CD14-positive monocyte (primary cell): Measurements from ENCODE around the gene DGCR2. TPM values are rescaled to one million over a fixed set of nuclear protein-coding genes. Genes with fewer than 3 reads are reported as not detected.
"Not testable (repeated sequence)": the region's sequence is repeated elsewhere in the genome, so short reads cannot be mapped to it uniquely, and the experiment has no call there.

Experiments used
- DNase-seq, 3 donors: peaks; one replicate each; pipeline ENCODE4 v3.0.0-alpha.2; 2011 to 2022
- H2AFZ ChIP-seq: 2 replicates; pipeline ENCODE4 v1.6.0; 2012; ENCODE audit warnings: mild to moderate bottlenecking, low read depth, low read length, inconsistent platforms; ENCODE audit not compliant: insufficient read depth, poor library complexity, severe bottlenecking
- H3K27ac ChIP-seq, 2 donors: 1 replicate in 1 of 2; 2 replicates in 1 of 2; pipeline ENCODE4 v1.5.1; 2012 to 2013; ENCODE audit warnings: low read length in 2 of 2, control low read depth in 1 of 2, inconsistent platforms in 1 of 2, low read depth in 1 of 2, mild to moderate bottlenecking in 1 of 2
- H3K27me3 ChIP-seq, 2 donors: one replicate each; pipeline versions ENCODE4 v1.6.0 to v1.6.1; 2011 to 2013; ENCODE audit warnings: low read length in 2 of 2; ENCODE audit not compliant: control insufficient read depth in 2 of 2, insufficient read depth in 2 of 2
- H3K36me3 ChIP-seq, 2 donors: replicated peaks in 1 of 2; 1 replicate in 1 of 2; 2 replicates in 1 of 2; pipeline versions ENCODE4 v1.5.1 to v1.6.1; 2012 to 2013; ENCODE audit warnings: low read length in 2 of 2, control low read depth in 1 of 2, inconsistent platforms in 1 of 2, mild to moderate bottlenecking in 1 of 2; ENCODE audit not compliant: insufficient read depth in 2 of 2, control insufficient read depth in 1 of 2
- H3K4me1 ChIP-seq, 2 donors: 1 replicate in 1 of 2; 2 replicates in 1 of 2; pipeline versions ENCODE4 v1.5.1 to v1.6.1; 2012 to 2013; ENCODE audit warnings: low read length in 2 of 2, control low read depth in 1 of 2, inconsistent platforms in 1 of 2, mild to moderate bottlenecking in 1 of 2, moderate library complexity in 1 of 2; ENCODE audit not compliant: insufficient read depth in 2 of 2, control insufficient read depth in 1 of 2
- H3K4me2 ChIP-seq: replicated peaks from 2 replicates; pipeline ENCODE3; 2012; ENCODE audit warnings: low read length, moderate library complexity, mild to moderate bottlenecking; ENCODE audit not compliant: poor library complexity, severe bottlenecking; ENCODE audit errors: extremely low read depth
- H3K4me3 ChIP-seq, 3 experiments: fragments of 200-600 bp in 1 of 3; sonication (generic) in 1 of 3; replicated peaks in 1 of 3; 1 replicate in 2 of 3; 2 replicates in 1 of 3; pipeline ENCODE4 v1.5.1; 2011 to 2013; ENCODE audit warnings: low read length in 3 of 3, mild to moderate bottlenecking in 3 of 3, control low read depth in 2 of 3, low read depth in 2 of 3, inconsistent platforms in 1 of 3, moderate library complexity in 1 of 3
- H3K79me2 ChIP-seq: 2 replicates; pipeline ENCODE4 v1.6.0; 2012; ENCODE audit warnings: mild to moderate bottlenecking, control low read depth, inconsistent platforms, low read length, moderate library complexity; ENCODE audit not compliant: insufficient read depth
- H3K9ac ChIP-seq: 2 replicates; pipeline ENCODE4 v1.6.0; 2017; ENCODE audit warnings: low read length, mild to moderate bottlenecking; ENCODE audit not compliant: insufficient read depth, poor library complexity, severe bottlenecking
- H3K9me3 ChIP-seq, 2 donors: replicated peaks in 1 of 2; 1 replicate in 1 of 2; 2 replicates in 1 of 2; pipeline versions ENCODE4 v1.5.1 to v1.6.1; 2012 to 2013; ENCODE audit warnings: low read length in 2 of 2, control low read depth in 1 of 2; ENCODE audit not compliant: control insufficient read depth in 1 of 2, insufficient read depth in 1 of 2
- H4K20me1 ChIP-seq: 2 replicates; pipeline ENCODE4 v1.6.0; 2012; ENCODE audit warnings: mild to moderate bottlenecking, low read length, control low read depth, moderate library complexity; ENCODE audit not compliant: insufficient read depth
- H3K27ac Mint-ChIP-seq, 7 donors: one replicate each; pipeline ENCODE4 v1.8.0; 2020; ENCODE audit warnings: mild to moderate bottlenecking in 7 of 7, mixed read lengths in 7 of 7, moderate library complexity in 6 of 7, inconsistent platforms in 2 of 7
- H3K27me3 Mint-ChIP-seq, 3 donors: one replicate each; pipeline ENCODE4 v1.8.0; 2021 to 2022; ENCODE audit warnings: low read depth in 3 of 3, mild to moderate bottlenecking in 3 of 3, mixed read lengths in 3 of 3, moderate library complexity in 3 of 3, inconsistent platforms in 1 of 3
- H3K36me3 Mint-ChIP-seq, 2 donors: one replicate each; pipeline ENCODE4 v1.8.0; 2020; ENCODE audit warnings: mixed read lengths in 2 of 2, inconsistent platforms in 1 of 2, mild to moderate bottlenecking in 1 of 2
- H3K4me1 Mint-ChIP-seq: one replicate; pipeline ENCODE4 v1.8.0; 2020; ENCODE audit warnings: mild to moderate bottlenecking, mixed read lengths
- H3K4me3 Mint-ChIP-seq, 2 donors: one replicate each; pipeline ENCODE4 v1.8.0; 2020; ENCODE audit warnings: mild to moderate bottlenecking in 2 of 2, mixed read lengths in 2 of 2, moderate library complexity in 1 of 2
- H3K9me3 Mint-ChIP-seq, 7 donors: one replicate each; pipeline ENCODE4 v1.8.0; 2020 to 2022; ENCODE audit warnings: mixed read lengths in 7 of 7, mild to moderate bottlenecking in 6 of 7, moderate library complexity in 6 of 7, inconsistent platforms in 2 of 7
- WGBS: methylation state at CpG from one replicate; pipeline ENCODE4 v1.1.5; 2013; ENCODE audit warnings: missing lambda C conversion rate; ENCODE audit not compliant: insufficient coverage; 5-methylcytosine and 5-hydroxymethylcytosine counted together
- intact Hi-C, 2 donors: fragments of 100-400 bp; cut with micrococcal nuclease; formaldehyde crosslinking; loops; one replicate each; pipeline versions ENCODE4 v1.15.0 to v1.15.1; 2023
- polyA plus RNA-seq, 3 donors: library from polyadenylated mRNA; depleted of rRNA in 1 of 3; unstranded in 2 of 3; stranded (reverse) in 1 of 3; fragments of 300-500 nt in 2 of 3; fragments of >200 nt in 1 of 3; fragmentation: Illumina TruSeq in 2 of 3; gene quantifications; 1 replicate in 2 of 3; 2 replicates in 1 of 3; pipeline ENCODE4 v1.2.3, GENCODE V29; 2012 to 2021
- TF ChIP-seq, protein P1 (sequence below): fragments of 200-600 bp; IDR thresholded peaks from one replicate; pipeline ENCODE4 v1.8.0; 2022; ENCODE audit warnings: antibody characterized with exemption, mild to moderate bottlenecking

DGCR2 gene
- polyA plus RNA-seq, 3 donors, result 28.9 to 37.0 (median 36.2) TPM

DNA sequence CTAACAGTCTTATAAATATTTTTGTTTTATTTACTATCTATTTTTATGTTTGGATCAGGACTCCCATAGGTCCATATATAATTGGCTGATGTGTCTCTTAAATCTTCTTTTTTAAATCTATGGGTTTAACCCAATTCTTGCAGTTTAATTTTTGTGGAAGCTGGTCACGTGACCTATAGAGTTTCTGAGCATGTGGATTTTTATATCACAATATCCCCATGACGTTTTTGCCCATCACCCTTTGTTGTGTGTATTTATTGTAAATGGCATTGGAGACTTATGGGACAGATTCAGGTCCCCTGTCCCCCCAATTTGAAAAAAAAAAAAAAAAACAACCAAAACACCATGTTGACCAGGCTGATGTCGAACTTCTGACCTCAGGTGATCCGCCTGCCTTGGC, 107.3 kb downstream of the DGCR2 start:
- H3K4me1 Mint-ChIP-seq, result no peaks in the 10 kb centered on the region

GRCh38 chr22:19013881-19014598, 108.2 kb downstream of the DGCR2 start:
- 100% methylated on average over 7 of the region's 11 CpGs for WGBS
- H3K27me3 ChIP-seq, intact Hi-C loops, DNase-seq, H3K9me3 ChIP-seq, H3K4me1 Mint-ChIP-seq, H3K9me3 Mint-ChIP-seq, H3K4me3 Mint-ChIP-seq, H3K9ac ChIP-seq, H2AFZ ChIP-seq, H3K36me3 Mint-ChIP-seq, H3K4me2 ChIP-seq, H3K79me2 ChIP-seq, H4K20me1 ChIP-seq, H3K4me3 ChIP-seq, H3K27ac ChIP-seq, H3K27ac Mint-ChIP-seq, H3K36me3 ChIP-seq, H3K4me1 ChIP-seq: not testable (repeated sequence)
- H3K27me3 Mint-ChIP-seq, result peaks cover 6 to 13% (median 8%) of the 10 kb centered on the region in 3 donors

More for the DNA sequence above, 107.3 kb downstream of the DGCR2 start:
- no peak overlapping the region for H3K4me3 Mint-ChIP-seq
- no peak overlapping the region for H3K4me3 ChIP-seq
- no peaks in the 10 kb centered on the region for H3K79me2 ChIP-seq
- no CpG with 5 or more reads among the region's 4 CpGs for WGBS
- H3K27ac ChIP-seq, result no peak overlapping the region
- H3K9me3 ChIP-seq, result no peaks in the 10 kb centered on the region
- H3K4me1 ChIP-seq, result no peaks in the 10 kb centered on the region
- H3K9me3 Mint-ChIP-seq, result peaks cover 0 to 2% (median 0%) of the 10 kb centered on the region in 7 donors
- H3K27me3 Mint-ChIP-seq, result peaks cover 9 to 17% (median 10%) of the 10 kb centered on the region in 3 donors
- TF ChIP-seq, protein P1, sequence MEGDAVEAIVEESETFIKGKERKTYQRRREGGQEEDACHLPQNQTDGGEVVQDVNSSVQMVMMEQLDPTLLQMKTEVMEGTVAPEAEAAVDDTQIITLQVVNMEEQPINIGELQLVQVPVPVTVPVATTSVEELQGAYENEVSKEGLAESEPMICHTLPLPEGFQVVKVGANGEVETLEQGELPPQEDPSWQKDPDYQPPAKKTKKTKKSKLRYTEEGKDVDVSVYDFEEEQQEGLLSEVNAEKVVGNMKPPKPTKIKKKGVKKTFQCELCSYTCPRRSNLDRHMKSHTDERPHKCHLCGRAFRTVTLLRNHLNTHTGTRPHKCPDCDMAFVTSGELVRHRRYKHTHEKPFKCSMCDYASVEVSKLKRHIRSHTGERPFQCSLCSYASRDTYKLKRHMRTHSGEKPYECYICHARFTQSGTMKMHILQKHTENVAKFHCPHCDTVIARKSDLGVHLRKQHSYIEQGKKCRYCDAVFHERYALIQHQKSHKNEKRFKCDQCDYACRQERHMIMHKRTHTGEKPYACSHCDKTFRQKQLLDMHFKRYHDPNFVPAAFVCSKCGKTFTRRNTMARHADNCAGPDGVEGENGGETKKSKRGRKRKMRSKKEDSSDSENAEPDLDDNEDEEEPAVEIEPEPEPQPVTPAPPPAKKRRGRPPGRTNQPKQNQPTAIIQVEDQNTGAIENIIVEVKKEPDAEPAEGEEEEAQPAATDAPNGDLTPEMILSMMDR, result no peak
- no peak overlapping the region for H3K27ac Mint-ChIP-seq
- H3K27me3 ChIP-seq, result no peaks in the 10 kb centered on the region
- no peaks in the 10 kb centered on the region for H4K20me1 ChIP-seq
- H3K36me3 Mint-ChIP-seq, result no peaks in the 10 kb centered on the region
- no peaks in the 10 kb centered on the region for H3K36me3 ChIP-seq
- intact Hi-C loops, result no loop called here
- no peak overlapping the region for H3K4me2 ChIP-seq
- no peak overlapping the region for H3K9ac ChIP-seq
- DNase-seq, result no peak
- no peak overlapping the region for H2AFZ ChIP-seq

DNA sequence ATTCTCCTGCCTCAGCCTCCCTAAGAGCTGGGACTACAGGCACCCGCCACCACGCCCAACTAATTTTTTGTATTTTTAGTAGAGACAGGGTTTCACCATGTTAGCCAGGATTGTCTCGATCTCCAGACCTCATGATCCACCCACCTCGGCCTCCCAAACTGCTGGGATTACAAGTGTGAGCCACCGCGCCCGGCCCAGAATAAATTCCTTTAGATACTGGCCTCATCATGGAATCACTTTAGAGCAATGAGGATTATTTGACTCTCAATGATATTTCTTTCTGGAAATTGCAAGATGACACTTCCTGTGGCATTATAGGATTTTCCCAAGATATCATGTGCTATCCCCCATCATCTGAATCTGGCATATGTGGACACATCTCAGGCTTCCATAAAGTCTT, 108.8 kb downstream of the DGCR2 start:
- intact Hi-C loops, H2AFZ ChIP-seq: not testable (repeated sequence)

More for the DNA sequence above, 108.8 kb downstream of the DGCR2 start:
- H3K4me3 ChIP-seq, H3K36me3 ChIP-seq, H3K36me3 Mint-ChIP-seq, H3K4me3 Mint-ChIP-seq, H3K79me2 ChIP-seq, H3K27me3 ChIP-seq, H3K4me2 ChIP-seq, H3K4me1 Mint-ChIP-seq, H3K27ac ChIP-seq, H3K9me3 ChIP-seq, H3K27ac Mint-ChIP-seq, DNase-seq, H3K4me1 ChIP-seq, H3K9me3 Mint-ChIP-seq, H3K9ac ChIP-seq, H4K20me1 ChIP-seq: not testable (repeated sequence)
- 100% methylated on average over 1 of the region's 7 CpGs for WGBS
- H3K27me3 Mint-ChIP-seq, result peaks cover 3 to 16% (median 8%) of the 10 kb centered on the region in 3 donors
